GM12872 (cell line): Measurements from ENCODE around the gene PADI2.

Experiments used
- CTCF ChIP-seq: IDR thresholded peaks from 3 replicates; pipeline ENCODE4 v1.5.1; 2011; ENCODE audit warnings: low read depth, mild to moderate bottlenecking, low read length, moderate library complexity; ENCODE audit not compliant: insufficient read depth

PADI2 gene

GRCh38 chr1:17137441-17137840, 18.2 kb upstream of the PADI2 start:
- TF ChIP-seq CTCF = no peak

- TF ChIP-seq CTCF = no peak
Measured at GRCh38 chr1:17136936-17137335, 17.7 kb upstream of the PADI2 start.

DNA sequence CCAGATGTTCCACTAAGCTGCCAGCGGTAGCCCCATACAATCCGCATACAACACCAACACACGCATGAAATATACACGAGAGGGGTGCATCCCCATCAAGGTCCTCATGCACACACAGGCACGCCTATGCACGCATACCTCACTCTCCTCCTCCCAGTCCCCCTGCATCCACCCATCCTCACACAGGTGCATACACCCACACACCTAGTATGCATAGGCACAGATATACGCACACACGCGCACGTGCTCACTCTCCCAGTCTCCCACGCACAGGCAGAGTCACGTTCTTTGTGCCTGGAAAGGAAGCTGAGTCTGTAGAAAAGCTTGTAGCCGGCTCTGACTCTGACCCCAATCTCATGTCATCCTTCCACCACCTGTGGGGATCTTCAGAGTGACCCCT, 16.9 kb upstream of the PADI2 start:
- no peak for TF ChIP-seq CTCF

DNA sequence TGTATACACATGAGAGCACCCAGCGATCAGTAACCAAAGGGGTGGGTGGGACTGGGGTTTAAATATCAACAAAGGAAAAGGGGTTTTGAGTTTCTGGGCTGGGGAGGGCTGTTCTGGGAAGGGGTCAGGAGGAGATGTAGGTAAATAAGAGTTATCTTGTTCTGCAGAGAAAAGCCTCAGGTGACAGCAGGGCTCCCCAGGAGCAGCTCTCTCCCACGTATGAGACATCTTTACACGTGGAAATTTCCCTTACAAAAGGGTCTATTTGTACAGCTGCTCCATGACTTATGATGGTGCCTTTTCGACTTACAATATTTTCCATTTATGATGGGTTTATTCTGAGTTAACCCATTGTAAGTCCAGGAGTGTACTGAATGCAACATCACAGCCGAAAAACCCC, 16.3 kb upstream of the PADI2 start:
- no peak for TF ChIP-seq CTCF

DNA sequence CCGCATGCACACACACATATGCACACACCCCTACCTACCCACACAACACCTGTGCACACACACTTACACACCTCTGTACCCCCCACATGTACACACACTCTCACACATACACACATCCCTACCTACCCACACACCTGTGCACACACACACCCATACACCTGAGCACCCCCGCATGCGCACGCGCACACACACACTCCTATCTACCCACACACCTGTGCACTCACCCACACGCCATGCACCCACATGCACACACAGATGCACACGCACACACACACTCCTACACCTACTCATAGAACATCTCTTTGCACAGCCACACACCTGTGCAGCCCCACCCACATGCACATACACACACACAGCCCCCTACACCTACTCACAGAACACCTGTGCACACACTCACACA, 15.5 kb upstream of the PADI2 start:
- no peak for TF ChIP-seq CTCF

DNA sequence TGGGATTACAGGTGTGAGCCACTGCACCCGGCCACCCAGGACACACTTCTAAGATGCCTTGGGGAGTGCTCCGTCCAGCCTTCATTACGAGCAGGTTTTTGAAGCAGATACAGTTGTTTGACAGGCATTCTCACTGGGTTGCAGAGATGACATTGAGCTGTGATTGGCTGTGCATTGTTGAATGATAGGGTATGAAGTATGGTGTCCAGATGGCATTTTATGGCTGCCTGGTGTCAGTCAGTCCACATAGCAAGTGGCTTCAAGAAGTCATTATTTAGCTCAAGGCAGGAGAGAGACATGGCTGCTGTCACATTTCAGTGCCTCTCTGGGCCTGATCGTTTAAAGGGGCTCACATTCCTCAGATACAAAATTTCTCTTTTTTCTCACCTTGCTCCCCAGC, 14.8 kb upstream of the PADI2 start:
- no peak for TF ChIP-seq CTCF

DNA sequence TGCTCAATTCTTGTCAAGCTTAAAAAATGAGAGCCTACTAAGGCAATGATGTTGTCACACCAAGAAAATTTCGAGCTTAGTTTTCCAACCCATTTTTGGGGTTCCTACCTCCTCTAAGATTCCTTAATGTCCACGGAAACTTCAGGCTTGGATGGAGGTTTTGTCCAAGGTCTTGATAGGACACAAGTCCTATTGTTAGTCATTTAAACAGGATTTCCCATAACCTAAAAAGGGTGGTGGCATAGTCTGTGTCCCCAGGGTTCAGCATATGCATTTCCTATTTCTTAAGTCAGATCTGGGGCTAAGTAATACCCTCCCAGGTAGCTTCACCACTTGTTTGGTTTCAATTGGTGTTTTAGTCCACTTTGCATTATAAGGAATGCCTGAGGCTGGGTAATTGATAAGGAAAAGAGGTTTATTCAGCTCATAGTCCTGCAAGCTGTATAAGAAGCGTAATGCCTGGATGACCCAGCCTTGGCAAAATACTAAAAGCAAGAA, 10.9 kb upstream of the PADI2 start:
- TF ChIP-seq CTCF = no peak

GRCh38 chr1:17128361-17128760, 9.1 kb upstream of the PADI2 start:
- TF ChIP-seq CTCF = no peak
